ENCODE data around the gene MGAT4B.
"Not testable (repeated sequence)": the region's sequence is repeated elsewhere in the genome, so short reads cannot be mapped to it uniquely, and the experiment has no call there.

MGAT4B gene

DNA sequence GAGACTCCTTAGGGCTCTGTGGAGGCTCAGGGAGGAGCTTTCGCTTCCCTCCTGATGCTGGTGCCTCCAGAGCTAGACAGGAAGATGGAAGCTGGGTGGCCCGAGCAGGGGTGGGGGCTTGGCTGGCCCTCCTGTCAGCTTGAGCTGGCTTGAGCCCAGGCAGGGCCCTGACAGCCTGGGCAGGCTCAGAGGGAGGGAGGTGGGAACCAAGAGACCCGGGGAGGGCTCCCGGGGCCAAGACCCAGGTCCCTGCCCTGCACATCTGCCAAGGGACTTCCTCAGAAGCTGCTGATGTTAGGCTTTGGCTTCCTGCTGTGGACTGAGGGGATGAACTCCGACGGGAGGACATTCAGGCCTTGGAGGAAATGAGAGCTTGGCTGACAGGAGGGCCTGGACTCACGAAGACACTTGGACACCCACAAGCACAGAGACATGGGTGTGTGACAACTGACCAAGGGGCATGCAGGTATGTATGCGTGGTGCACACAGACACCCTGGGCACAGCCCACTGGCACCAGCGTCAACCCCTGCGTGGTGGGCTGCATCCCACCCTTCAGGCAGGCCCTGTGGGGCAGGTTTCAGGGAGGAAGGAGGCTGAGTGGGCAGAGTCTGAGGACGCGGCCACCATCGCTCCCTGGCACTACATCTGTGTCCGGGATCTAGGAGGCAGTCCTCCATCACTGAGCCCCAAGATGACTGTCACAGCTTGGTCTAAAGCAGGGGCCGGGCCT is 14.6 kb downstream of the MGAT4B start:
- DNase-seq (ENCODE audit: insufficient read length, low spot score) (no peak), FAIRE-seq (no peak)
- no peak for TF ChIP-seq SPI1 (IDR thresholded peaks at IDR 0.05; ENCODE audit: low read depth, low read length)
- TF ChIP-seq POLR2A (IDR thresholded peaks at IDR 0.05; ENCODE audit: low read depth, low read length), result no peak
- TF ChIP-seq TAF1 (IDR thresholded peaks at IDR 0.05; ENCODE audit: low read depth, low read length), result no peak
- no peak; the same call in 1 of the 2 replicates for TF ChIP-seq POLR2AphosphoS5 (IDR thresholded peaks at IDR 0.05; ENCODE audit: low read depth, low read length)
- no peak for TF ChIP-seq PAX5 (IDR thresholded peaks at IDR 0.05; ENCODE audit: insufficient read depth, low read length, severe bottlenecking)
- no peak for TF ChIP-seq POU2F2 (IDR thresholded peaks at IDR 0.05; ENCODE audit: low read depth, low read length)

- FAIRE-seq; DNase-seq (ENCODE audit: insufficient read length, low spot score): not testable (repeated sequence)
Measured at GRCh38 chr5:179789278-179789677, 17.4 kb downstream of the MGAT4B start.

- no peak for TF ChIP-seq POLR2A (IDR thresholded peaks at IDR 0.05; ENCODE audit: low read depth, low read length)
- no peak for TF ChIP-seq POU2F2 (IDR thresholded peaks at IDR 0.05; ENCODE audit: low read depth, low read length)
- no peak for TF ChIP-seq POLR2AphosphoS5 (IDR thresholded peaks at IDR 0.05; ENCODE audit: low read depth, low read length)
- TF ChIP-seq SPI1 (IDR thresholded peaks at IDR 0.05; ENCODE audit: low read depth, low read length), result no peak
- no peak for TF ChIP-seq TAF1 (IDR thresholded peaks at IDR 0.05; ENCODE audit: low read depth, low read length)
- FAIRE-seq, result no peak
- DNase-seq (ENCODE audit: insufficient read length, low spot score), result no peak
Measured at GRCh38 chr5:179788193-179788854, 18.3 kb downstream of the MGAT4B start.

DNA sequence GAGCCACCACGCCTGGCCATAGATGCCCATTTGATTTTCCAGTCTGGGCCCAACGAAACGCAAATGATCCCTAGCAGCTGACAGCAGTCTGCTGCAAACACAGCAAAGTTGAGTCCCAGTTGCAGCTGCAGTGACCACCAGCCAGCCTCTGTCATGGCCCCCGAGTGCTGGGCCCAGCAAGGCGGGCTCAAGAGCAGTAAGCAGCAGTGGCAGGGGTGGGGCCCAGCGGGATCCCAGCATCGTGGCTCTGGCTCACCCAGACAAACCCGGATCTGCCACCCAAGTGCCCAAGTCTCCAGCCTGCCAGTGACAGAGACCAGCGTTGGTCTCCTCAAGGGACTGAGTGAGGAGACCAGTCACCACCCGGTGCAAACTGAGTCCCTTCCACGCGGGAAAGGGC is 19.8 kb downstream of the MGAT4B start:
- no peak for FAIRE-seq
- no peak for DNase-seq (ENCODE audit: insufficient read length, low spot score)

GRCh38 chr5:179783128-179783527 is 23.5 kb downstream of the MGAT4B start:
- DNase-seq (ENCODE audit: insufficient read length, low spot score) (no peak), FAIRE-seq (no peak)
- no peak for TF ChIP-seq POU2F2 (IDR thresholded peaks at IDR 0.05; ENCODE audit: low read depth, low read length)
- TF ChIP-seq POLR2AphosphoS5 (IDR thresholded peaks at IDR 0.05; ENCODE audit: low read depth, low read length), result no peak
- no peak for TF ChIP-seq TAF1 (IDR thresholded peaks at IDR 0.05; ENCODE audit: low read depth, low read length)
- no peak for TF ChIP-seq SPI1 (IDR thresholded peaks at IDR 0.05; ENCODE audit: low read depth, low read length)
- no peak for TF ChIP-seq POLR2A (IDR thresholded peaks at IDR 0.05; ENCODE audit: low read depth, low read length)
- TF ChIP-seq PAX5 (IDR thresholded peaks at IDR 0.05; ENCODE audit: insufficient read depth, low read length, severe bottlenecking), result no peak

More for the DNA sequence above, 19.8 kb downstream of the MGAT4B start:
- no peak for TF ChIP-seq SPI1 (IDR thresholded peaks at IDR 0.05; ENCODE audit: low read depth, low read length)
- TF ChIP-seq POLR2A (IDR thresholded peaks at IDR 0.05; ENCODE audit: low read depth, low read length), result no peak
- TF ChIP-seq PAX5 (IDR thresholded peaks at IDR 0.05; ENCODE audit: insufficient read depth, low read length, severe bottlenecking), result no peak
- TF ChIP-seq POU2F2 (IDR thresholded peaks at IDR 0.05; ENCODE audit: low read depth, low read length), result no peak
- no peak for TF ChIP-seq POLR2AphosphoS5 (IDR thresholded peaks at IDR 0.05; ENCODE audit: low read depth, low read length)
- TF ChIP-seq TAF1 (IDR thresholded peaks at IDR 0.05; ENCODE audit: low read depth, low read length), result no peak

- no peak for FAIRE-seq
- TF ChIP-seq POU2F2 (IDR thresholded peaks at IDR 0.05; ENCODE audit: low read depth, low read length) (no peak), POLR2A (IDR thresholded peaks at IDR 0.05; ENCODE audit: low read depth, low read length) (no peak), TAF1 (IDR thresholded peaks at IDR 0.05; ENCODE audit: low read depth, low read length) (no peak), PAX5 (IDR thresholded peaks at IDR 0.05; ENCODE audit: insufficient read depth, low read length, severe bottlenecking) (no peak), POLR2AphosphoS5 (IDR thresholded peaks at IDR 0.05; ENCODE audit: low read depth, low read length) (no peak), SPI1 (IDR thresholded peaks at IDR 0.05; ENCODE audit: low read depth, low read length) (no peak)
- DNase-seq (ENCODE audit: insufficient read length, low spot score), result no peak
Measured at GRCh38 chr5:179781846-179782245, 24.8 kb downstream of the MGAT4B start.

- DNase-seq (ENCODE audit: insufficient read length, low spot score) (no peak), FAIRE-seq (no peak)
- TF ChIP-seq PAX5 (IDR thresholded peaks at IDR 0.05; ENCODE audit: insufficient read depth, low read length, severe bottlenecking) (no peak), POU2F2 (IDR thresholded peaks at IDR 0.05; ENCODE audit: low read depth, low read length) (no peak)
Measured at GRCh38 chr5:179780362-179780761, 26.3 kb downstream of the MGAT4B start.

GRCh38 chr5:179779826-179780225 is 26.8 kb downstream of the MGAT4B start:
- no peak for TF ChIP-seq POU2F2 (IDR thresholded peaks at IDR 0.05; ENCODE audit: low read depth, low read length)
- no peak for TF ChIP-seq PAX5 (IDR thresholded peaks at IDR 0.05; ENCODE audit: insufficient read depth, low read length, severe bottlenecking)
- no peak for TF ChIP-seq TAF1 (IDR thresholded peaks at IDR 0.05; ENCODE audit: low read depth, low read length)
- no peak for TF ChIP-seq POLR2A (IDR thresholded peaks at IDR 0.05; ENCODE audit: low read depth, low read length)
- no peak for TF ChIP-seq SPI1 (IDR thresholded peaks at IDR 0.05; ENCODE audit: low read depth, low read length)
- TF ChIP-seq POLR2AphosphoS5 (IDR thresholded peaks at IDR 0.05; ENCODE audit: low read depth, low read length), result no peak
- FAIRE-seq, result no peak
- DNase-seq (ENCODE audit: insufficient read length, low spot score), result no peak

- FAIRE-seq, result no peak
- TF ChIP-seq TAF1 (IDR thresholded peaks at IDR 0.05; ENCODE audit: low read depth, low read length), result no peak
- no peak for TF ChIP-seq POLR2AphosphoS5 (IDR thresholded peaks at IDR 0.05; ENCODE audit: low read depth, low read length)
- TF ChIP-seq POU2F2 (IDR thresholded peaks at IDR 0.05; ENCODE audit: low read depth, low read length), result no peak
- TF ChIP-seq PAX5 (IDR thresholded peaks at IDR 0.05; ENCODE audit: insufficient read depth, low read length, severe bottlenecking), result no peak
- TF ChIP-seq SPI1 (IDR thresholded peaks at IDR 0.05; ENCODE audit: low read depth, low read length), result no peak
- no peak for TF ChIP-seq POLR2A (IDR thresholded peaks at IDR 0.05; ENCODE audit: low read depth, low read length)
- DNase-seq (ENCODE audit: insufficient read length, low spot score), result no peak
Measured at GRCh38 chr5:179778591-179778990, 28.1 kb downstream of the MGAT4B start.

GRCh38 chr5:179777909-179778308 is 28.8 kb downstream of the MGAT4B start:
- TF ChIP-seq POLR2AphosphoS5 (IDR thresholded peaks at IDR 0.05; ENCODE audit: low read depth, low read length) (no peak), SPI1 (IDR thresholded peaks at IDR 0.05; ENCODE audit: low read depth, low read length) (no peak), TAF1 (IDR thresholded peaks at IDR 0.05; ENCODE audit: low read depth, low read length) (no peak), PAX5 (IDR thresholded peaks at IDR 0.05; ENCODE audit: insufficient read depth, low read length, severe bottlenecking) (no peak), POU2F2 (IDR thresholded peaks at IDR 0.05; ENCODE audit: low read depth, low read length) (no peak), POLR2A (IDR thresholded peaks at IDR 0.05; ENCODE audit: low read depth, low read length) (no peak)
- DNase-seq (ENCODE audit: insufficient read length, low spot score), result no peak
- no peak for FAIRE-seq

Measured in GM12891 (cell line).